Central memory CD8-positive, alpha-beta T cell (primary cell): Measurements from ENCODE around the gene ELK3.

Source experiments
- ATAC-seq: fragments of 150-1000 bp; cut with Tn5 transposase; replicated peaks from 2 replicates; pipeline ENCODE4 v1.10.0; 2022; ENCODE audit warnings: mild to moderate bottlenecking, moderate FRiP score, moderate number of reproducible peaks; ENCODE audit not compliant: poor library complexity, severe bottlenecking; ENCODE audit errors: extremely low read depth
- DNase-seq, 2 donors: peaks; one replicate each; pipeline ENCODE4 v3.0.0; 2021; ENCODE audit warnings: low spot score in 2 of 2
- H3K27ac Mint-ChIP-seq: one replicate; pipeline ENCODE4 v1.8.0; 2022; ENCODE audit warnings: low read depth, mild to moderate bottlenecking, moderate library complexity, mixed read lengths
- H3K27me3 Mint-ChIP-seq: one replicate; pipeline ENCODE4 v1.8.0; 2022; ENCODE audit warnings: mixed read lengths
- H3K36me3 Mint-ChIP-seq: one replicate; pipeline ENCODE4 v1.8.0; 2022; ENCODE audit warnings: mild to moderate bottlenecking, moderate library complexity, mixed read lengths; ENCODE audit not compliant: insufficient read depth
- H3K4me1 Mint-ChIP-seq: one replicate; pipeline ENCODE4 v1.8.0; 2022; ENCODE audit warnings: mixed read lengths
- H3K4me3 Mint-ChIP-seq: one replicate; pipeline ENCODE4 v1.8.0; 2022; ENCODE audit warnings: mild to moderate bottlenecking, moderate library complexity, mixed read lengths
- H3K9me3 Mint-ChIP-seq: one replicate; pipeline ENCODE4 v1.8.0; 2022; ENCODE audit warnings: mixed read lengths

The ELK3 gene

DNA sequence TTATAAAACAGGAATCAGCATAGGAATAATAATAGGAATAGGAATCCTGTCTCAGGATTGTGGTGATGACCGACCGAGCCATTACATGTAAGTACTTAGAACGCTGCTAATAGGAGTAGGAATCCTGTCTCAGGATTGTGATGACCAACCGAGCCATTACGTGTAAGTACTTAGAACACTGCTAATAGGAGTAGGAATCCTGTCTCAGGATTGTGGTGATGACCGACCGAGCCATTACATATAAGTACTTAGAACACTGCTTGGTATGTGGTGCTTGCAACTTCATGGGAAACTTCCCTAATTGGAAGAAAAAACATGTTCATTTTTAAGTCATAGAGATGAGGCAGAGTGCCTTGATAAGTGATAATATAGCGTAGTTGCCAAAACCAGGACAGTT lies 30.0 kb downstream of the ELK3 start:
- DNase-seq (no peak), ATAC-seq (no peak)
- Mint-ChIP-seq H3K9me3 (no peaks in the 10 kb centered on the region), H3K27me3 (no peaks in the 10 kb centered on the region), H3K27ac (no peak overlapping the region), H3K4me1 (peaks cover 18% of the 10 kb centered on the region), H3K36me3 (peaks cover 18% of the 10 kb centered on the region), H3K4me3 (no peak overlapping the region)

DNA sequence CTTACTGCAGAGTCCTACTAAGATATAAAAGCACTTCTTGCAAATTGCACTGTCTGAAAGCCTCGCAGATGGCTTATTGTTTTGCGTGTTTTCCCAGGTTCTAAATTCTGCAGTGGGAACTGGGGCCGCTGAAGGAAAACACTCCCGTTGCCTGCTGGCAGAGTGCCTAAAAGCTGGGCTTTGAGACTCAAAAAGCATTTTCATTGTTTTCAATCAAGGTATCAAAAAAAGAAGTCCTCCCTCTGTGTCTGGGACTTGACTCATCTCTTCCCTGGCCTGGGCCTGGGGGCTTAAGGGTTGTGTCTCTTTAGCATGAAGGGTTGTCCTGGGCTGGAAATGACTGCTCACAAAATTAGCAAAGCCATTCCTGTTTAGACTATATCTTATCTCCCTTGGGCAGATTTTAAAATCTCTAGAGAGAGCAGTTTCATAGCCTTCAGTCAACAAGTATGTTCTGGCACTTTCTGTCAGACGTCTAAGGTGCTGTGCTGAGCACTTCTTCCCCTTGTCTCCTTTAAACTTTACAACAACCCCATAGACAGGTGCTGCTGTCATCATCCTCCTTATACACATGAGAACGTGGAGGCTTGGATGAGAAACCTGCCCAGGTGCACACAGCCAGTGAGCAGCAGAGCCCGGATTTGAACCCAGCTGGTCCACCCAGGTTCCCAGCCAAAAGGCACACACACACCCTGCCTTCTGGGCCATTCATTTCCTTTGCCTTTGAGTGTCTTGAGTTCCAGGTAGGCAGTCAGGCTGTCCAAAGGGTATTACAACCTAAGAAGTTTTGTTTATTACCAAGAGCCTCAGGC lies 31.1 kb downstream of the ELK3 start:
- Mint-ChIP-seq H3K36me3 (peaks cover 19% of the 10 kb centered on the region), H3K9me3 (no peaks in the 10 kb centered on the region), H3K4me1 (peaks cover 14% of the 10 kb centered on the region), H3K27me3 (no peaks in the 10 kb centered on the region), H3K4me3 (no peak overlapping the region), H3K27ac (peak overlapping the region; percentile 74)
- ATAC-seq (no peak), DNase-seq (no peak)

DNA sequence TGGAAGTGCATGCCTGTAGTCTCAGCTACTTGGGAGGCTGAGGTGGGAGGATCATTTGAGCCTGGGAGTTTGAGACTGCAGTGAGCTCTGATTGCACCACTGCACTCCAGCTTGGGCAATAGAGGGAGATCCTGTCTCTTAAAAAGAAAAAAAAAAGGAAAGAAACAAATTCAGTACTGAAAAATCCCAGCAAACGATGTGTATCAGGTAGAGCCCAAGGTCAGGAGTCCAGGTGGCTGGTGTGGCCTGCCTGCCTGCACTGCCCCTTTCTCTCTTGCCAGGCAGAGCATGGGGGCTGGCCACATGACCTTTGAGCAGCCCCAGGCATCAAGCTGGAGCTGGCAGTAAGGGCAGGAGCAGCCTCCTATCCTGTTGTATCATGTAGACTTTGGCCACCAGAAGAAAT lies 31.8 kb downstream of the ELK3 start:
- no peak for DNase-seq
- Mint-ChIP-seq H3K27ac (peak overlapping the region; percentile 74), H3K4me3 (no peak overlapping the region)

DNA sequence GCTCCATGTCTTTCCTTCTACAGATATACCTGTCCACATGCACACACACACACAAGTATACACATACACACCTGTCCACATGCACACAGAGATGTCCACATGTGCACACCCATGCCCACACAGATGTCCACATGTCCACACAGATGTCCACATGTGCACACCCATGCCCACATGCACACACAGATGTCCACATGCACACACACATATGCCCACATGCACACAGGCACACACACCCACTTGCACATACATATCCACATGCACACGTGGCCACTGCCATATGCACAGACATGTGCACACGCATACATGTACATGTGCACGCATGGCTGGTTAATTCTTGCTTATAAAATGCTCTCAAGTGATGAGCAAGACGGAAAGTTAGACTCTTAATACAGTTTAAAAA lies 32.2 kb downstream of the ELK3 start:
- no peak for DNase-seq
- peaks cover 20% of the 10 kb centered on the region for H3K36me3 Mint-ChIP-seq
- no peaks in the 10 kb centered on the region for H3K27me3 Mint-ChIP-seq
- H3K4me3 Mint-ChIP-seq = no peak overlapping the region
- ATAC-seq = no peak
- no peaks in the 10 kb centered on the region for H3K9me3 Mint-ChIP-seq
- H3K4me1 Mint-ChIP-seq = peaks cover 13% of the 10 kb centered on the region
- H3K27ac Mint-ChIP-seq = no peak overlapping the region

More for the DNA sequence above, 31.8 kb downstream of the ELK3 start:
- peaks cover 18% of the 10 kb centered on the region for H3K36me3 Mint-ChIP-seq
- no peaks in the 10 kb centered on the region for H3K9me3 Mint-ChIP-seq
- H3K27me3 Mint-ChIP-seq = no peaks in the 10 kb centered on the region
- ATAC-seq = no peak
- peaks cover 13% of the 10 kb centered on the region for H3K4me1 Mint-ChIP-seq

DNA sequence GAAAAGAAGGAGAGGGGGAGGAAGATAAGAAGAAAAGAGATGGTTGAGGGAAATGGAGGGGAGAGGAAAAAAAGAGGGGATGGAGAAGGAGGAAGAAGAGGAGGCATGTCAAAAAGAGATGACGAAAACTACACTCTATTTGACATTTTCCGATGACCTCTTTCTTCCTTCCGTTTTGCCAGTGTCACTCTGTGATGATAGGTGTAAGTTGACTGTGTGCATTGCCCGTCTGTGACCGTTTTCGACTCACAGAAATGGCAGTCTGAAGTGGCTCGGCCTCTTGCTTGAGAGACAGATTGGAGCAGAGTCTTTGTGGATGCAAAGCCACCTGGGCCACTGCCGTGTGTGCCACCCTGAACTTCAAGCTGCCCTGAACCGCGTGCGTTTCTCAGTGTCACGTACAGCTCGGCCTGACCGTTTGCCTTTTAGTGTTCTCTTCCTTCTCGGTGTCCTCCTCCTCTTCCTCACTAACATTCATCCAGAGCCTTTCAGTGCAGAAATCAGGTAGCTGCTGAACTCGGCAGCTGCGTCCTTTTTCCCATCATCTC lies 32.7 kb downstream of the ELK3 start:
- DNase-seq (no peak), ATAC-seq (no peak)
- Mint-ChIP-seq H3K4me3 (no peak overlapping the region), H3K4me1 (peaks cover 15% of the 10 kb centered on the region), H3K27ac (peak overlapping the region; percentile 71), H3K9me3 (no peaks in the 10 kb centered on the region), H3K36me3 (peaks cover 21% of the 10 kb centered on the region), H3K27me3 (no peaks in the 10 kb centered on the region)

DNA sequence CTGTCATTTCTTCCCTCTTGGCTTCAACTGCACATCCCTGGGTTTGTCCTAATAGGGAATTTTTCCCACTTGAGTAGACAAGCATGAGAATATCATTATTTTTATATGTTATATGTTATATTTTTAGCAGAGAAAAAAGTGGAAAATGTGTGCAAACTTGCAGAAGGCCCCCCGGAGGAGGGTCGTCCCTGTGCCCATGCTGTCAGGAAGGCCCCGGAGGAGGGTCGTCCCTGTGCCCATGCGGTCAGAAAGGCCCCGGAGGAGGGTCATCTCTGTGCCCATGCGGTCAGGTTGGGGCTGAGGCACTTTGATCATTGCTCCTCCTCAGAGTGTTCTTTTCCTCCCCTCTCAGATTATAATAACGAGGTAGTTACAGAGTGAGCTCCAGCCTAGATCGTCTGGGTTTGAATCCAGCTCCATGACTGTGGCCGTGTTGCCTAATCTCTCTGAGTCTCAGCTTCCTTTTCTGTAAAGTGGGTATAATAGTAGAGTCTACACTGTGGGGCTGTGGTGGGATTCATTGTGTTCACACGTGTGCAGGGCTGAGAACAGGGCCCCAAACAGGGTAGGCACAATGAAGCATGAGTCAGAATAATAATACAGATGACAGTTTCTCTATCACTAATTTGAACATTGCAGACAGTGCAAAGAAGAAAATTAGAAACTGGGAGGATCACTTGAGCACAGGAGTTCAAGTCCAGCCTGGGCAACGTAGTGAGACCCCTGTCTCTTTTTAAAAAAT lies 33.4 kb downstream of the ELK3 start:
- Mint-ChIP-seq H3K27me3 (no peaks in the 10 kb centered on the region), H3K4me1 (peaks cover 18% of the 10 kb centered on the region), H3K27ac (peak overlapping the region; percentile 71), H3K36me3 (peaks cover 20% of the 10 kb centered on the region), H3K4me3 (no peak overlapping the region), H3K9me3 (no peaks in the 10 kb centered on the region)
- ATAC-seq (no peak), DNase-seq (no peak)

DNA sequence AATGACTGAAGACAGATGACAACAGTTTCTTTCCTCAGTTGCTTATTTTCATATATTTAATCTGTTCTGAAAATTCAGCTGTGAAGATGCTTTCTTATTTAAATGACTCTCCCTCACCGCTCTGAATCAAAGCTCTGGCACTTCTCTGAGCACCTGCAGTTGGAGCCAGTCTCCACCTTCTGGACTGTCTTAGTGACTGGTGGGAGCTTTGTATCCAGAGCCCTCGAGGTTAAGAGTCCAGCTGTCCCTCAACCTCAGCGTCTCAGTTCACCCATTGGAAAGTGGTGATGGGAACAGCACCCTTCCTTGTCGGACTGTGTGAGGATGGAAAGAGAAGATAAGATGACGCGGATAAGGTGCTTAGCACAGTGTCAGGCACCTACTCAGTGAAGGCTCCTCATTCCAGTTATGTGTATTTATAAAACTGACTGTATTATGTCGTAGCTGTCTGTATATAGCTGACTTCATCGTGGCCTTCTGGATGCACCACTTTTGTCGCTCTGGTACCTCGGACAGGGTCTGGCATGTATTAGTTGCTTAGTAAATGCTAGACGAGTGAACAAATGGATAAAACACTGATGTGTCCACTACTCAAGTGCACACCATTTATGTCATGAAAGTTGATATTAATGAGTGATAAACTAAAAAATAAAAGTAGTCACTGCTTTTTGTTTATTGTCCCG lies 34.5 kb downstream of the ELK3 start:
- Mint-ChIP-seq H3K4me1 (peaks cover 18% of the 10 kb centered on the region), H3K4me3 (no peak overlapping the region), H3K27me3 (no peaks in the 10 kb centered on the region), H3K27ac (no peak overlapping the region), H3K36me3 (peaks cover 20% of the 10 kb centered on the region), H3K9me3 (no peaks in the 10 kb centered on the region)
- ATAC-seq (no peak), DNase-seq (no peak)

DNA sequence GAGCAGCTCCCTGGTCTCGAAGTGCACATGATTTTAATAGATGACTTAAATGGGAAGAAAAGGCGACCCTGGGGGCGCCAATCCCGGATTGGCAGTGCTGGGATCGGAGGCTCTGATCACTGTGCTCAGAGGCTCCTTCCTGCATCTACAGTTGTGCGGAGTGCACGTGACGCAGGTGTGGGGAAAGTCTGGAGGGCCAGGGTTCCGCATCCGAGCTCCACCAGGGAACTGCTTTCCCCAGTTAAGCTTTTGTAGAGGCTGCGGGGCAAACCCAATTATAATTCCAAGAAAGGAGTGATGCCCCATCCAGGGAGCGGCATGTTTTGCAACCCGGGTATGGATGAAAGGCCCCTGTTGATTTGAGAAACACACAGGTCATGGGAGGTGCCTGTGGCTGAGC lies 36.5 kb downstream of the ELK3 start:
- H3K4me1 Mint-ChIP-seq = peaks cover 31% of the 10 kb centered on the region
- ATAC-seq = no peak
- no peak overlapping the region for H3K27ac Mint-ChIP-seq
- no peak for DNase-seq
- H3K9me3 Mint-ChIP-seq = no peaks in the 10 kb centered on the region
- no peak overlapping the region for H3K4me3 Mint-ChIP-seq
- H3K27me3 Mint-ChIP-seq = no peaks in the 10 kb centered on the region
- H3K36me3 Mint-ChIP-seq = peaks cover 11% of the 10 kb centered on the region

DNA sequence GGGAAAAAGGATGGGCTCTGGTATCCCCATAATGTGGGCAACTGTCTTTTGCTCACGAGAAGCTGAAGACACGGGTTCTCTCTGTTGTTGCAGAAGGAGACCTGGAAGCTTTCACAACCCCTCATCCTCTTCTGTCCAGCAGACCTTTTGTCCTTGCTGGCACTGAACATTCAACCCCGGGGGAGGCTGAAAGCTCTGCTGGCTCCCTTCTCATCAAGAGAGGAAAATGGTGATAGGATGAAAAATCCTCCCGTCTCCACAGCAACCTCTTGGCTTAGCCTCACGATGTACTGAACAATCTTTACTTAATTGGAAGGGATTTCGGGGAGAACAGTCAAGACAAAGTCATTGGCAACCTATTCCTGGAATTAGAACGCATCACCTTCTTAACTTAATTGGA lies 39.0 kb downstream of the ELK3 start:
- H3K4me3 Mint-ChIP-seq = no peak overlapping the region
- H3K4me1 Mint-ChIP-seq = peaks cover 43% of the 10 kb centered on the region
- no peaks in the 10 kb centered on the region for H3K27me3 Mint-ChIP-seq
- no peak for DNase-seq
- ATAC-seq = no peak
- no peaks in the 10 kb centered on the region for H3K9me3 Mint-ChIP-seq
- peaks cover 18% of the 10 kb centered on the region for H3K36me3 Mint-ChIP-seq
- peak overlapping the region; percentile 64 for H3K27ac Mint-ChIP-seq

DNA sequence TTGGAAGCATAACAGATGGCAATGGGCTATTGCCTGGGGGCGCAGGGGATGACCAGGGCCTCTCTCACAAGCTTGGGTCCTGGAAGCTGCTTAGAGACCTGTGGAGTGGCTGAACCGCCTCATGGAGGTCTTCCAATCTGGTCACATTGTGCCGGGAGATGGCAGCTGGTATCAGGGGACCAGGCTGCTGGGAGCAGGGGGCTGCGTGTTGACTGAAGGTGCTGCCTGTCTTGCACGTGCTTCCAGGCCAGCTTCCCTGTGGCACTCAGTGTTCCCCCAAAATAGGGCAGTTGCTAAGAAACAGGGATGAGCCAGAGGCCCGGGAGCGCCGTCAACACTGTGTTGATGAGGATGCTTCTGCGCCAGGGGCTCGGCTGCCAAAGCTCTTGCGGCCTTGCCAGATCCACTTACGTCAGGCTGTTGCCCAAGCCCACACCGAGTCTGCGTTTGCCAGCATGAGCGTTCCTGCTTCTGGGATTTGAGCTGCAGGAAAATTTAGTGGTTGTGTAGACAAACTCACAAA lies 39.8 kb downstream of the ELK3 start:
- Mint-ChIP-seq H3K27ac (no peak overlapping the region), H3K4me1 (peaks cover 48% of the 10 kb centered on the region), H3K9me3 (no peaks in the 10 kb centered on the region), H3K4me3 (no peak overlapping the region), H3K36me3 (peaks cover 18% of the 10 kb centered on the region), H3K27me3 (no peaks in the 10 kb centered on the region)
- no peak for DNase-seq
- ATAC-seq = no peak

DNA sequence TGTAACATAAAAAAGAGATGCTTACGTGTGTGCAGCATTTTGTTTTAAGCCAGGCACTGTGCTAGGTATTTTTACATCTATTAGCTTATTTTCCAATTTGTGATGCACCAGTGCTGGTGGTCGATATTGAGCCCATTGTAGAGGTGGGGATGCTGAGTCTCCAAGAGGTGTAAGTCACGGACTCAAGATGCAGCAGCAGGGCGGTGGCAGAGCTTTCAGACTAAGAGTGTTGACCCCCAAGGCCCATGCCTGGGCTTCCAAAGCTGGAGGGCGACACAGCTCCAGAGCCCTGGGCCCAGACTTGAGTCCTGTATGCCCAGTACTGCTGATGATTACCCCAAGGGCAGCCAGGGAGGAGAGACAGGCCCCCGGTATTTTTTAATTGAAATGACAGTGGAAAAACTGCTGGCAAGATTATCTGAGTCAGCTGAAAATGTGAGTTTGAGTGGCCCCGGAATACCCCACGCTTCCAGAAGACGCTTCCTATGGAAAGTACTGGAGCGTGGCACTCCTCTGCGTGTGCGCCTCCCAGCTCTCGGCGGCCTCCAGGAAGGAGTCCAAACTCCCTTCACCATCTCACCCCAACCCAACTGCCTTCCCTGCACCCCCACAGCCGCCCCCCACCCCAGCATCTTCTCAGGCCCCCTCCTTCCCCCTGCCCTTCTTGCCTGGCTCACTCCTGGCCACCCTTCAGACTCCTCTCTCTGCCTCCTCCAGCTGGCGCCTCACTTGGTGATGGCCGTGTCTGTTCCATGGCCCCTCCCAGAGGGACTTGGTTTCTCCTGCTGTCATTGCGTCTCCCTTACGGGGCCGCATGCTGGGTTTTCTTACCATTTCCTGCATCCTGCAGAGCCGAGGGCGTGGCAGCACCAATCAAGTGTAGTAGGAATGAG lies 40.7 kb downstream of the ELK3 start:
- no peak for ATAC-seq
- Mint-ChIP-seq H3K27me3 (no peaks in the 10 kb centered on the region), H3K4me1 (peaks cover 56% of the 10 kb centered on the region), H3K36me3 (peaks cover 16% of the 10 kb centered on the region), H3K4me3 (no peak overlapping the region), H3K9me3 (no peaks in the 10 kb centered on the region), H3K27ac (no peak overlapping the region)
- no peak for DNase-seq

DNA sequence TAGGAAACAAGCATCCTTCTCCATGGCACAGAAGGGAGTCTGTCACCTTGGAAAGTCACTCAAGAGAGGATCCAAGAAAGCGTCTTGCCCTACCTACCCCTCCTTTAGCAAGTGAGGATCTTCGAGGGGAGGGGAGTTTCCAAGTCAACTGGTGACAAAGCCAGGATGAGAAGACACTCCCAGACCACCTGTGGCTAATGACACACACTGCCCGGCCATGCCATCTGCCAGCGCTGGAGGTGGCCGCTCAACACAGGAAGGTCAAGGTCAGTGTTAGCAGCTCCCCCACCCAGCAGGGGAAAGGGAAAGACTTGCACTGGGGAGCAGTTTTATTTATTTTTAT lies 41.3 kb downstream of the ELK3 start:
- no peak for DNase-seq
- peaks cover 18% of the 10 kb centered on the region for H3K36me3 Mint-ChIP-seq
- no peaks in the 10 kb centered on the region for H3K9me3 Mint-ChIP-seq
- no peak overlapping the region for H3K27ac Mint-ChIP-seq
- H3K4me1 Mint-ChIP-seq = peaks cover 62% of the 10 kb centered on the region
- no peak overlapping the region for H3K4me3 Mint-ChIP-seq
- ATAC-seq = no peak
- no peaks in the 10 kb centered on the region for H3K27me3 Mint-ChIP-seq
